SU-DHL-6 (cell line): ENCODE data around the gene DBNDD1.

Experiments
- EZH2phosphoT487 ChIP-seq: fragments of 200-600 bp; sonication (generic), shearing (Covaris generic); conservative IDR thresholded peaks from 2 replicates; pipeline ENCODE4 v1.6.1; 2018; ENCODE audit warnings: mild to moderate bottlenecking, antibody characterized with exemption, low read length, moderate library complexity, mixed read lengths
- TF ChIP-seq, protein P1 (sequence below): fragments of 200-600 bp; sonication (generic); IDR thresholded peaks from one replicate; pipeline ENCODE4 v1.5.1; 2017; ENCODE audit warnings: antibody characterized with exemption, mild to moderate bottlenecking, low read length, moderate library complexity; ENCODE audit not compliant: insufficient read depth, poor library complexity, severe bottlenecking

DNA sequence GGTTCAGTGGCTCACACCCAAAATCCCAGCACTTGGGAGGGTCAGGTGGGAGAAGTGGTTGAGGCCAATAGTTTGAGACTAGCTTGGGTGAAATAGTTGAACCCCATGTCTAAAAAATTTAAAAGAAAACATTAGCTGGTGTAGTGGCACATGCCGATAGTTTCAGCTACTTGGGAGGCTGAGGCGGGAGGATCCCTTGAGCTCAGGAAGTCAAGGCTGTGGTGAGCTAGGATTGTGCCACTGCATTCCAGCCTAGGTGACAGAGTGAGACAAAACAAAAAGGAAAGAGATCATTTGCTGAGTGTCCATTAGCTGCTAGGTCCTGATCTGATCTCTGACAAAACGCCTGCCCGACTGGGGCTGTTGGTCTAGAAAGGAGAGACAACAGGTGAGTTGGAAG, 14.1 kb upstream of the DBNDD1 start:
- TF ChIP-seq, protein P1, sequence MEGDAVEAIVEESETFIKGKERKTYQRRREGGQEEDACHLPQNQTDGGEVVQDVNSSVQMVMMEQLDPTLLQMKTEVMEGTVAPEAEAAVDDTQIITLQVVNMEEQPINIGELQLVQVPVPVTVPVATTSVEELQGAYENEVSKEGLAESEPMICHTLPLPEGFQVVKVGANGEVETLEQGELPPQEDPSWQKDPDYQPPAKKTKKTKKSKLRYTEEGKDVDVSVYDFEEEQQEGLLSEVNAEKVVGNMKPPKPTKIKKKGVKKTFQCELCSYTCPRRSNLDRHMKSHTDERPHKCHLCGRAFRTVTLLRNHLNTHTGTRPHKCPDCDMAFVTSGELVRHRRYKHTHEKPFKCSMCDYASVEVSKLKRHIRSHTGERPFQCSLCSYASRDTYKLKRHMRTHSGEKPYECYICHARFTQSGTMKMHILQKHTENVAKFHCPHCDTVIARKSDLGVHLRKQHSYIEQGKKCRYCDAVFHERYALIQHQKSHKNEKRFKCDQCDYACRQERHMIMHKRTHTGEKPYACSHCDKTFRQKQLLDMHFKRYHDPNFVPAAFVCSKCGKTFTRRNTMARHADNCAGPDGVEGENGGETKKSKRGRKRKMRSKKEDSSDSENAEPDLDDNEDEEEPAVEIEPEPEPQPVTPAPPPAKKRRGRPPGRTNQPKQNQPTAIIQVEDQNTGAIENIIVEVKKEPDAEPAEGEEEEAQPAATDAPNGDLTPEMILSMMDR: no peak
- no peak for TF ChIP-seq EZH2phosphoT487
